DND-41 (cell line): ENCODE measurements around the gene ZNF689.

Experiments
- CTCF ChIP-seq: IDR thresholded peaks from 2 replicates; pipeline ENCODE4 v1.5.1; 2012; ENCODE audit warnings: borderline replicate concordance, low read length, moderate library complexity, mild to moderate bottlenecking; ENCODE audit not compliant: poor library complexity, severe bottlenecking; ENCODE audit errors: extremely low read depth
- EZH2 ChIP-seq: IDR thresholded peaks from 3 replicates; pipeline ENCODE4 v1.6.1; 2012; ENCODE audit warnings: borderline replicate concordance, low read depth, mild to moderate bottlenecking, moderate library complexity, low read length, inconsistent platforms; ENCODE audit not compliant: severe bottlenecking

- TF ChIP-seq CTCF (no peak), EZH2 (no peak)
Measured at GRCh38 chr16:30622455-30623032, 12.4 kb upstream of the ZNF689 start.
